Calu3 (cell line): Measurements from ENCODE around the gene DZIP1. TPM values are rescaled to one million over a fixed set of nuclear protein-coding genes. Genes with fewer than 3 reads are reported as not detected.

ENCODE experiments used
- BruUV-seq: library from RNA; stranded (reverse); fragments of 400-500 nt; replicated peaks from 2 replicates; lab custom pipeline; 2021; lab: Mats Ljungman, UMichigan
- CTCF ChIA-PET: fragments of 300-600 bp; sonication (Branson Sonifier 250); formaldehyde crosslinking; loops from one replicate; lab custom pipeline; 2022; ENCODE audit warnings: antibody characterized with exemption; lab: Charles Lee
- DNase-seq: peaks from one replicate; pipeline ENCODE4 v3.0.0; 2022
- H3K27ac Mint-ChIP-seq: one replicate; pipeline ENCODE4 v1.8.0; 2022; ENCODE audit warnings: mixed read lengths; ENCODE audit not compliant: unreplicated experiment
- H3K27me3 Mint-ChIP-seq: one replicate; pipeline ENCODE4 v1.8.0; 2022; ENCODE audit warnings: mixed read lengths; ENCODE audit not compliant: unreplicated experiment
- H3K36me3 Mint-ChIP-seq: one replicate; pipeline ENCODE4 v1.8.0; 2022; ENCODE audit warnings: mild to moderate bottlenecking, moderate library complexity, mixed read lengths; ENCODE audit not compliant: insufficient read depth, unreplicated experiment
- H3K4me1 Mint-ChIP-seq: one replicate; pipeline ENCODE4 v1.8.0; 2022; ENCODE audit warnings: mild to moderate bottlenecking, low read depth, mixed read lengths; ENCODE audit not compliant: unreplicated experiment
- H3K4me3 Mint-ChIP-seq: one replicate; pipeline ENCODE4 v1.8.0; 2022; ENCODE audit warnings: mild to moderate bottlenecking, low read depth, moderate library complexity, mixed read lengths; ENCODE audit not compliant: unreplicated experiment
- H3K9me3 Mint-ChIP-seq: one replicate; pipeline ENCODE4 v1.8.0; 2022; ENCODE audit warnings: low read depth, mixed read lengths; ENCODE audit not compliant: unreplicated experiment
- intact Hi-C: fragments of 100-400 bp; cut with micrococcal nuclease; formaldehyde crosslinking; loops from one replicate; pipeline ENCODE4 v1.10.0; 2022; ENCODE audit not compliant: unreplicated experiment
- total RNA-seq: library from RNA; stranded (reverse); gene quantifications from 2 replicates; pipeline ENCODE4 v1.2.3, GENCODE V29; 2022
- TF ChIP-seq, protein P1 (sequence below): fragments of 200-600 bp; IDR thresholded peaks from one replicate; pipeline ENCODE4 v1.8.0; 2022; ENCODE audit warnings: antibody characterized with exemption; ENCODE audit not compliant: unreplicated experiment

The DZIP1 gene
- total RNA-seq, 1 experiment from 2014 or later: 10.2 TPM

DNA sequence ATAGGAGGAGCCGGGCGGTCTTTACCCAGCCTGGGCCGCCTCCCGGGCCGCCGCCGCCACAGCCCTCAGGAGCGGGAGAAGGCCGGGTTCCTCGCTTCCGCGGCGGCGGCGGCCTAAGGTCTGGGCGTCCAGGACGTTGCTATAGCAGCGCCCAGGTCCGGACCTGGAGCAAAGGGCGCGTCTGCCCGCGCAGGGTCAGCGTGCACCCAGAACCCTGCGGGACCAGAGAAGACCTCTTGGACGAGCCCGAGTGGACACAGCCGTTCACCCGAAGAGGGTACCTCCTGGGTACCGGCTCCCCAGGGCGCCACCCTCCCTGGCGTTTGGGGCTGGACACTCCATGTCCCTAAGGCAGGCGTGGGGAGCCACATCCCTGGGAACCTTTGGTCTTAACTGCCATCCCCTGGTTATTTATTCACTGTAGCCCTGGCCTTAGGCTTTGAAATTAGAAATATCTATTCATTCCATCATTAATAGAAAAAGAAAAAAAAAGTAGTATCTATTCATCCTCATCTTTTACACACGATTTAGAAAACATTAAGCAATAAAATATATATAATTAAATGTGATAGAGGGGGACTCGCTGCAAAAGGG, 2.4 kb downstream of the DZIP1 start:
- H3K27ac Mint-ChIP-seq: no peak overlapping the region
- CTCF ChIA-PET: no interaction called here
- no peaks in the 10 kb centered on the region for H3K9me3 Mint-ChIP-seq
- H3K27me3 Mint-ChIP-seq: no peaks in the 10 kb centered on the region
- BruUV-seq: no TSS peak
- no peak overlapping the region for H3K4me3 Mint-ChIP-seq
- no peaks in the 10 kb centered on the region for H3K4me1 Mint-ChIP-seq
- TF ChIP-seq, protein P1, sequence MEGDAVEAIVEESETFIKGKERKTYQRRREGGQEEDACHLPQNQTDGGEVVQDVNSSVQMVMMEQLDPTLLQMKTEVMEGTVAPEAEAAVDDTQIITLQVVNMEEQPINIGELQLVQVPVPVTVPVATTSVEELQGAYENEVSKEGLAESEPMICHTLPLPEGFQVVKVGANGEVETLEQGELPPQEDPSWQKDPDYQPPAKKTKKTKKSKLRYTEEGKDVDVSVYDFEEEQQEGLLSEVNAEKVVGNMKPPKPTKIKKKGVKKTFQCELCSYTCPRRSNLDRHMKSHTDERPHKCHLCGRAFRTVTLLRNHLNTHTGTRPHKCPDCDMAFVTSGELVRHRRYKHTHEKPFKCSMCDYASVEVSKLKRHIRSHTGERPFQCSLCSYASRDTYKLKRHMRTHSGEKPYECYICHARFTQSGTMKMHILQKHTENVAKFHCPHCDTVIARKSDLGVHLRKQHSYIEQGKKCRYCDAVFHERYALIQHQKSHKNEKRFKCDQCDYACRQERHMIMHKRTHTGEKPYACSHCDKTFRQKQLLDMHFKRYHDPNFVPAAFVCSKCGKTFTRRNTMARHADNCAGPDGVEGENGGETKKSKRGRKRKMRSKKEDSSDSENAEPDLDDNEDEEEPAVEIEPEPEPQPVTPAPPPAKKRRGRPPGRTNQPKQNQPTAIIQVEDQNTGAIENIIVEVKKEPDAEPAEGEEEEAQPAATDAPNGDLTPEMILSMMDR: no peak
- DNase-seq: no peak
- peaks cover 7% of the 10 kb centered on the region for H3K36me3 Mint-ChIP-seq
- intact Hi-C loops: no loop called here

DNA sequence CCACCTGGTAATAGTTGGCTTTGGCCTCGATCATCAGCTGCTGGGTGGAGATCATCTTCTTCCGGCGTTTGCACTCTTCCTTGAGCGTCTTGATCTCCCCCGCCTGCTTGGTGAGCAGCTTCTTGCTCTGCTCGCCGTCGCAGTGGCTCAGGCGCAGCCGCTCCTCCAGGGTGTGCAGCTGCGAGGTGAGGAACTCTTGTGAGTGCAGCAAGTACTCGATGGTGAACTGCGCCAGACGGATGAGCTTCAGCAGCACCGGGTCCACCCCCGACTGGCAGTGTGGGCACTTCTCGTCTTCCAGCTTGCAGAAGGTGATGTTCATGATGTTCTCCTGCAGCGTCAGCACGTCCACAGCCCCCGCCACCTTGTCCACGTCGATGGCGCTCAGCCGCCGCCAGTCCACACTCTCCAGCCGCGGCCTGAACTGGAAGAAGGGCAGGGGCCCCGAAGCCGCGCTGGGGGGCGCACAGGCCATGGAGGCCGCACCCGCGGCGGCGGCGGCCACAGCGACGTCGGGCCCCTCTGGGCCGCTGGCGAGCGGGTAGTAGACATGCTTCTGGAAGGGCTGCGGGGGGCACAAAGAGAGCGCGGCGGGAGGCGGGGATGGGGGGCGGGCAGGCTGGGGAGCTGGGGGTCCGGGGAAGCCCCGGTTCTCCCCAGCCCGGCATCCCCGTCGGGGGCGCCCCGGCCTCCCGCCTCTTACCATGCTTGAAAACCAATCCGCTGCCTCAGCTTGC, 3.0 kb downstream of the DZIP1 start:
- Mint-ChIP-seq H3K9me3 (no peaks in the 10 kb centered on the region), H3K36me3 (peaks cover 7% of the 10 kb centered on the region), H3K4me1 (no peaks in the 10 kb centered on the region), H3K4me3 (no peak overlapping the region), H3K27ac (no peak overlapping the region), H3K27me3 (no peaks in the 10 kb centered on the region)
- CTCF ChIA-PET: no interaction called here
- BruUV-seq: no TSS peak
- no peak for DNase-seq
- intact Hi-C loops: no loop called here
- TF ChIP-seq, protein P1: no peak

DNA sequence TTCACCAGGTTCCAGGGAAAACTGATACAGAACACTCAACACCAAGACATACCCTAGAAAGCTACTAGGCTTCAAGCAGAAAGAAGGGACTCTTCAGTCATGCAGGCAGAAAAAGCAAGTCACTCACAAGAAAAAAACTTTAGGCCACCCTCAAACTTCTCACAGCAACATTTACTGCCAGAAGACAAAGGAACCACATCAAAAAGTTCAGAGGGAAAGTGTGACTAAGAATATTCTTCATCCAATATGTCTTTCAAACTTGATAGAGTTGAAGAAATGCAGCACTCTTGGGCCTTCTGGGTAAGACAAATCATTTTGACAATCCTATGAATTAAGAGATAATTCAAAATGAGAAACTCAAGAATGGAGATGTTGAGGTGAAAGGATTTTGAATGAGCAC, 7.7 kb downstream of the DZIP1 start:
- no peak for DNase-seq
- TF ChIP-seq, protein P1: no peak

DNA sequence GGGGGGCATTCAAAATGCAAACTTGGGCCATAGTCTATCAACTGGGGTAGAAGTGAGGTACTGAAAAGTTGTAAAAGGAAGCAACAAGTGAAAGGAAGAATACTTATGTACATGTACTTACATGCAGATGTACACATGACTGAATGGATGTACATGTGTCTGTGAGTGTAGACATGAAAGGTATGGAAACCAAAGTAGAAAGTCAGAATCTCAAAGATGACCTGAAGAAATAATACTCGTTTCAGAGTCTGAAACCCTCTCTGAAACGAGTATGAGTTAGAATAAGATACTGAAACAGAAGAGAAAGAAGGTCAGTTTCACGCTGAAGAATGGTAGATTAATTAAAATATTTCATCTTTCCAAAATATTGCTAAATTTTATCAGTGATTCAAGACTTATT, 13.9 kb downstream of the DZIP1 start:
- H3K4me1 Mint-ChIP-seq: no peaks in the 10 kb centered on the region
- no peaks in the 10 kb centered on the region for H3K36me3 Mint-ChIP-seq
- CTCF ChIA-PET: no interaction called here
- no peaks in the 10 kb centered on the region for H3K9me3 Mint-ChIP-seq
- TF ChIP-seq, protein P1: no peak
- H3K27ac Mint-ChIP-seq: no peak overlapping the region
- no peak for DNase-seq
- H3K27me3 Mint-ChIP-seq: no peaks in the 10 kb centered on the region
- H3K4me3 Mint-ChIP-seq: no peak overlapping the region
- intact Hi-C loops: no loop called here
- no TSS peak for BruUV-seq

More for the DNA sequence above, 7.7 kb downstream of the DZIP1 start:
- H3K4me1 Mint-ChIP-seq: no peaks in the 10 kb centered on the region
- H3K9me3 Mint-ChIP-seq: no peaks in the 10 kb centered on the region
- intact Hi-C loops: no loop called here
- no TSS peak for BruUV-seq
- H3K4me3 Mint-ChIP-seq: no peak overlapping the region
- no peak overlapping the region for H3K27ac Mint-ChIP-seq
- H3K27me3 Mint-ChIP-seq: no peaks in the 10 kb centered on the region
- CTCF ChIA-PET: no interaction called here
- no peaks in the 10 kb centered on the region for H3K36me3 Mint-ChIP-seq
